ENCODE measurements around the gene TLE4. TPM values are rescaled to one million over a fixed set of nuclear protein-coding genes. Genes with fewer than 3 reads are reported as not detected.
A peak's percentile ranks its signal among the peaks of the same experiment; 100 is the strongest.

TLE4 gene
- total RNA-seq, 1 donor from 2014 or later: 97.4 TPM

GRCh38 chr9:79567671-79568098 is 4.1 kb upstream of the TLE4 start:
- Mint-ChIP-seq H3K9me3 (ENCODE audit: unreplicated experiment) (peaks cover 5% of the 10 kb centered on the region), H3K4me3 (ENCODE audit: unreplicated experiment) (no peak overlapping the region), H3K4me1 (ENCODE audit: low read depth, unreplicated experiment) (peaks cover 2% of the 10 kb centered on the region), H3K27me3 (ENCODE audit: unreplicated experiment) (no peaks in the 10 kb centered on the region), H3K27ac (ENCODE audit: unreplicated experiment) (no peak overlapping the region), H3K36me3 (ENCODE audit: unreplicated experiment) (no peaks in the 10 kb centered on the region)
- DNase-seq: no peak
- no peak for TF ChIP-seq CTCF (IDR thresholded peaks at IDR 0.05; ENCODE audit: partially characterized antibody, unreplicated experiment)

GRCh38 chr9:79568337-79569101 is 3.2 kb upstream of the TLE4 start:
- DNase-seq: no peak
- Mint-ChIP-seq H3K4me3 (ENCODE audit: unreplicated experiment) (no peak overlapping the region), H3K9me3 (ENCODE audit: unreplicated experiment) (peaks cover 7% of the 10 kb centered on the region), H3K27me3 (ENCODE audit: unreplicated experiment) (peaks cover under 1% of the 10 kb centered on the region), H3K27ac (ENCODE audit: unreplicated experiment) (no peak overlapping the region), H3K4me1 (ENCODE audit: low read depth, unreplicated experiment) (peaks cover 2% of the 10 kb centered on the region), H3K36me3 (ENCODE audit: unreplicated experiment) (peaks cover under 1% of the 10 kb centered on the region)
- no peak for TF ChIP-seq CTCF (IDR thresholded peaks at IDR 0.05; ENCODE audit: partially characterized antibody, unreplicated experiment)

GRCh38 chr9:79569814-79570447 is 1.8 kb upstream of the TLE4 start:
- Mint-ChIP-seq H3K4me1 (ENCODE audit: low read depth, unreplicated experiment) (peaks cover 5% of the 10 kb centered on the region), H3K36me3 (ENCODE audit: unreplicated experiment) (peaks cover 5% of the 10 kb centered on the region), H3K4me3 (ENCODE audit: unreplicated experiment) (peak overlapping the region; percentile 85), H3K27me3 (ENCODE audit: unreplicated experiment) (peaks cover 5% of the 10 kb centered on the region), H3K9me3 (ENCODE audit: unreplicated experiment) (peaks cover 12% of the 10 kb centered on the region), H3K27ac (ENCODE audit: unreplicated experiment) (no peak overlapping the region)
- DNase-seq: no peak
- no peak for TF ChIP-seq CTCF (IDR thresholded peaks at IDR 0.05; ENCODE audit: partially characterized antibody, unreplicated experiment)

GRCh38 chr9:79570448-79571308 is 1.1 kb upstream of the TLE4 start:
- no peak for TF ChIP-seq CTCF (IDR thresholded peaks at IDR 0.05; ENCODE audit: partially characterized antibody, unreplicated experiment)
- Mint-ChIP-seq H3K27ac (ENCODE audit: unreplicated experiment) (no peak overlapping the region), H3K4me3 (ENCODE audit: unreplicated experiment) (peak overlapping the region; percentile 85), H3K9me3 (ENCODE audit: unreplicated experiment) (peaks cover 12% of the 10 kb centered on the region), H3K36me3 (ENCODE audit: unreplicated experiment) (peaks cover 5% of the 10 kb centered on the region), H3K4me1 (ENCODE audit: low read depth, unreplicated experiment) (peaks cover 6% of the 10 kb centered on the region), H3K27me3 (ENCODE audit: unreplicated experiment) (peaks cover 5% of the 10 kb centered on the region)
- peak; percentile 65 for DNase-seq

Measured in glutamatergic neuron (in vitro differentiated cells).